PC-9 (cell line): Measurements from ENCODE around the gene SCYGR7. TPM values are rescaled to one million over a fixed set of nuclear protein-coding genes. Genes with fewer than 3 reads are reported as not detected.
A peak's percentile ranks its signal among the peaks of the same experiment; 100 is the strongest.

Source experiments
- BruUV-seq: library from RNA; stranded (reverse); fragments of 400-500 nt; replicated peaks from 2 replicates; lab custom pipeline; 2021; lab: Mats Ljungman, UMichigan
- CTCF ChIA-PET: fragments of 300-600 bp; sonication (Branson Sonifier 250); formaldehyde crosslinking; loops from one replicate; lab custom pipeline; 2022; ENCODE audit warnings: antibody characterized with exemption; lab: Charles Lee
- POLR2A ChIA-PET: fragments of 300-600 bp; sonication (Branson Sonifier 250); formaldehyde crosslinking; loops from one replicate; lab custom pipeline; 2022; ENCODE audit warnings: antibody characterized with exemption; ENCODE audit not compliant: unreplicated experiment; lab: Charles Lee
- DNase-seq, 2 experiments: peaks; one replicate each; pipeline versions ENCODE4 v3.0.0 to v3.0.0-alpha.2; 2015 to 2022; ENCODE audit warnings: mixed read lengths in 1 of 2
- H2AFZ ChIP-seq: fragments of 200-600 bp; sonication (generic); 2 replicates; pipeline ENCODE4 v1.8.1; 2017; ENCODE audit warnings: antibody characterized with exemption
- H3F3A ChIP-seq: fragments of 200-600 bp; sonication (generic); 2 replicates; pipeline ENCODE4 v1.8.1; 2017; ENCODE audit warnings: antibody characterized with exemption, mild to moderate bottlenecking, low read depth; ENCODE audit not compliant: insufficient read depth
- H3K27ac ChIP-seq: fragments of 200-600 bp; sonication (generic); 2 replicates; pipeline ENCODE4 v1.6.1; 2016; ENCODE audit warnings: mixed run types
- H3K27me3 ChIP-seq: fragments of 200-600 bp; sonication (generic); 2 replicates; pipeline ENCODE4 v1.6.1; 2016; ENCODE audit warnings: low read depth, mixed run types; ENCODE audit not compliant: insufficient read depth
- H3K36me3 ChIP-seq: fragments of 200-600 bp; sonication (generic); 2 replicates; pipeline ENCODE4 v1.6.1; 2016; ENCODE audit warnings: low read depth, mixed run types
- H3K4me1 ChIP-seq: fragments of 200-600 bp; sonication (generic); replicated peaks from 2 replicates; pipeline ENCODE4 v1.6.1; 2016; ENCODE audit warnings: mixed run types; ENCODE audit not compliant: insufficient read depth
- H3K4me2 ChIP-seq: fragments of 200-600 bp; sonication (generic); 2 replicates; pipeline ENCODE4 v1.6.1; 2017; ENCODE audit warnings: mixed run types
- H3K4me3 ChIP-seq: fragments of 200-600 bp; sonication (generic); 2 replicates; pipeline ENCODE4 v1.6.1; 2016; ENCODE audit warnings: mixed run types
- H3K79me2 ChIP-seq: fragments of 200-600 bp; sonication (generic); 2 replicates; pipeline ENCODE4 v1.6.1; 2017; ENCODE audit warnings: low read depth, mixed run types
- H3K9me2 ChIP-seq: fragments of 200-600 bp; sonication (generic); 2 replicates; pipeline ENCODE4 v1.8.1; 2017; ENCODE audit warnings: mild to moderate bottlenecking; ENCODE audit not compliant: insufficient read depth
- H3K9me3 ChIP-seq: fragments of 200-600 bp; sonication (generic); 2 replicates; pipeline ENCODE4 v1.8.1; 2016; ENCODE audit warnings: low read depth; ENCODE audit not compliant: insufficient read depth
- H4K20me1 ChIP-seq: fragments of 200-600 bp; sonication (generic); 2 replicates; pipeline ENCODE4 v1.8.1; 2017; ENCODE audit not compliant: insufficient read depth
- CTCF ChIP-seq: fragments of 200-600 bp; sonication (generic); conservative IDR thresholded peaks from 2 replicates; pipeline ENCODE4 v1.6.1; 2017; ENCODE audit warnings: mixed run types, antibody characterized with exemption, mild to moderate bottlenecking, moderate library complexity
- EZH2 ChIP-seq: fragments of 200-600 bp; sonication (generic); IDR thresholded peaks from 2 replicates; pipeline ENCODE4 v1.8.0; 2017; ENCODE audit warnings: antibody characterized with exemption, low read depth
- intact Hi-C: fragments of 100-400 bp; cut with micrococcal nuclease; formaldehyde crosslinking; loops from one replicate; pipeline ENCODE4 v1.10.0; 2022; ENCODE audit not compliant: unreplicated experiment
- total RNA-seq: library from RNA; stranded (reverse); gene quantifications from 2 replicates; pipeline ENCODE4 v1.2.3, GENCODE V29; 2021

Gene SCYGR7
- total RNA-seq, 1 experiment from 2014 or later, result not detected

GRCh38 chr2:227761740-227762476 is 33.8 kb downstream of the SCYGR7 start:
- no peaks in the 10 kb centered on the region for H3K27me3 ChIP-seq
- H3F3A ChIP-seq, result peaks cover 6% of the 10 kb centered on the region
- H3K79me2 ChIP-seq, result no peaks in the 10 kb centered on the region
- POLR2A ChIA-PET, result no interaction called here
- H4K20me1 ChIP-seq, result no peaks in the 10 kb centered on the region
- no peak for TF ChIP-seq EZH2
- TF ChIP-seq CTCF, result no peak
- H3K4me1 ChIP-seq, result peaks cover 12% of the 10 kb centered on the region
- CTCF ChIA-PET, result no interaction called here
- H3K4me2 ChIP-seq, result no peak overlapping the region
- H3K36me3 ChIP-seq, result no peaks in the 10 kb centered on the region
- no peak overlapping the region for H3K4me3 ChIP-seq
- H2AFZ ChIP-seq, result no peak overlapping the region
- intact Hi-C loops, result loop anchor here (10.0 kb wide), 1 partner anchor 187 kb away; no protein-coding TSS in a partner anchor
- no peak for DNase-seq
- H3K9me3 ChIP-seq, result no peaks in the 10 kb centered on the region
- no peak overlapping the region for H3K27ac ChIP-seq
- BruUV-seq, result no TSS peak
- no peaks in the 10 kb centered on the region for H3K9me2 ChIP-seq

- no peaks in the 10 kb centered on the region for H3K9me3 ChIP-seq
- CTCF ChIA-PET, result interaction anchor here (0.5 to 1.5 kb wide), 10 partner anchors 10 to 527 kb away, joined by 3 to 17 read pairs (median 6); no protein-coding TSS in a partner anchor
- H3K27me3 ChIP-seq, result no peaks in the 10 kb centered on the region
- BruUV-seq, result no TSS peak
- H3K4me1 ChIP-seq, result peaks cover 12% of the 10 kb centered on the region
- POLR2A ChIA-PET, result no interaction called here
- H3K9me2 ChIP-seq, result no peaks in the 10 kb centered on the region
- H3K4me3 ChIP-seq, result no peak overlapping the region
- no peak overlapping the region for H3K27ac ChIP-seq
- no peaks in the 10 kb centered on the region for H4K20me1 ChIP-seq
- no peak for TF ChIP-seq CTCF
- no peak for TF ChIP-seq EZH2
- no peak for DNase-seq
- H3K4me2 ChIP-seq, result peak overlapping the region; percentile 6; the same call in 1 of the 2 replicates
- H3K36me3 ChIP-seq, result no peaks in the 10 kb centered on the region
- peak overlapping the region; percentile 55; the same call in 1 of the 2 replicates for H2AFZ ChIP-seq
- intact Hi-C loops, result loop anchor here (1.0 to 10.0 kb wide), 8 partner anchors 63 to 636 kb away; no protein-coding TSS in a partner anchor
- no peaks in the 10 kb centered on the region for H3K79me2 ChIP-seq
- peaks cover 6% of the 10 kb centered on the region for H3F3A ChIP-seq
Observed at GRCh38 chr2:227765788-227766372, 37.7 kb downstream of the SCYGR7 start.

- Histone ChIP-seq H3K27ac (no peak overlapping the region), H3K27me3 (no peaks in the 10 kb centered on the region), H2AFZ (no peak overlapping the region), H3K9me3 (no peaks in the 10 kb centered on the region), H4K20me1 (no peaks in the 10 kb centered on the region), H3K9me2 (no peaks in the 10 kb centered on the region), H3K79me2 (no peaks in the 10 kb centered on the region), H3K4me2 (peak overlapping the region; percentile 6; the same call in 1 of the 2 replicates), H3K36me3 (no peaks in the 10 kb centered on the region), H3K4me1 (peaks cover 12% of the 10 kb centered on the region), H3F3A (peaks cover 5% of the 10 kb centered on the region), H3K4me3 (no peak overlapping the region)
- POLR2A ChIA-PET, result interaction anchor here (0.7 kb wide), 1 partner anchor 122 kb away, joined by 7 read pairs; no protein-coding TSS in a partner anchor
- CTCF ChIA-PET, result interaction anchor here (0.5 to 1.5 kb wide), 11 partner anchors 10 to 528 kb away, joined by 3 to 17 read pairs (median 6); no protein-coding TSS in a partner anchor
- DNase-seq, result peak; percentile 57 to 79
- intact Hi-C loops, result loop anchor here (1.0 to 10.0 kb wide), 8 partner anchors 64 to 636 kb away; no protein-coding TSS in a partner anchor
- TF ChIP-seq CTCF (peak; percentile 93), EZH2 (no peak)
- no TSS peak for BruUV-seq
Observed at GRCh38 chr2:227766373-227766883, 38.3 kb downstream of the SCYGR7 start.
